Dermis microvascular lymphatic vessel endothelial cell (primary cell): ENCODE measurements around the gene BCAS3. TPM values are rescaled to one million over a fixed set of nuclear protein-coding genes. Genes with fewer than 3 reads are reported as not detected.
"Not testable (repeated sequence)": the region's sequence is repeated elsewhere in the genome, so short reads cannot be mapped to it uniquely, and the experiment has no call there.

Experiments
- DNase-seq, 2 donors: peaks; one replicate each; pipeline versions ENCODE4 v3.0.0 to v3.0.0-alpha.2; 2010; ENCODE audit warnings: low read depth in 2 of 2
- total RNA-seq: library from RNA; depleted of rRNA; stranded (reverse); fragments of >200 nt; gene quantifications from 2 replicates; pipeline ENCODE4 v1.2.1, GENCODE V29; 2014

Gene BCAS3
- total RNA-seq, 1 donor from 2014 or later, result 11.3 TPM

DNA sequence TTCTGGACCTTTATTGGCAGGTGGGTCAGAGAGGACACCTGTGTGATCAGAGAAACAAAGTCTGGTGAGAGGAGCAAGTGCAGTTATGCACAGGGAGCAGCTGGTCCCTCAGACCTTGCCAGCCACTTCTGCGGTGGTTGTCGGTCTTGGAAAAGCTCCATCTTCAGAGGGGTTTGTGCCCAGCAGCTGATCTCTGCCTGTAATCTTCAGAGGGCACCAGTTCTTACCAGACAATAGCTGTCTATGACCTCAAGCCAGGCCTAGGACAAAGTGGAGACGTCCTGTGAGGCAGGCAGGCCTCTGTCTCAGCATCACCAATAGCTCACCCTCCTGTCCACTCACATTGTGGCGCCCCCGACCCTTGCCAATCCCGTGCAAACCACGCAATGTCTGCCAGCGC is 655.5 kb downstream of the BCAS3 start:
- DNase-seq, result no peak

DNA sequence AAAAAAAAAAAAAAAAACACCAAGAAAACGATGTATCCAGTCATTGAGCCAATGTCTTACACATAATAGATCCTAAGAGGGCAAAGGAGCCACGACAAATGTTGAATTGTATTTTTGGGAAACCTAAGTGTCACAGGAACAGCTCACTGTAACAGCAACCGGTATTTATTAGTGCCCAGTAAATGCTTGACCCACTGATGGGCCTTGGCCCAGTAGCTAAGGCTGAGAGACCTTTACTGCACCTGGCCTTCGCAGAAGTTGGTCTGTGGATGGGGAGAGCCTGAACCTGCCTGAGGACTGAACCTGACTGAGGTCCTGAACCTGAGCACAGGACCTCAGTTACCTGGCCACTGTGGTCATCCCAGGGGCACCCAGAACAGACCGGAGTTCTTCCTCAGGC is 657.0 kb downstream of the BCAS3 start:
- DNase-seq, result no peak

DNA sequence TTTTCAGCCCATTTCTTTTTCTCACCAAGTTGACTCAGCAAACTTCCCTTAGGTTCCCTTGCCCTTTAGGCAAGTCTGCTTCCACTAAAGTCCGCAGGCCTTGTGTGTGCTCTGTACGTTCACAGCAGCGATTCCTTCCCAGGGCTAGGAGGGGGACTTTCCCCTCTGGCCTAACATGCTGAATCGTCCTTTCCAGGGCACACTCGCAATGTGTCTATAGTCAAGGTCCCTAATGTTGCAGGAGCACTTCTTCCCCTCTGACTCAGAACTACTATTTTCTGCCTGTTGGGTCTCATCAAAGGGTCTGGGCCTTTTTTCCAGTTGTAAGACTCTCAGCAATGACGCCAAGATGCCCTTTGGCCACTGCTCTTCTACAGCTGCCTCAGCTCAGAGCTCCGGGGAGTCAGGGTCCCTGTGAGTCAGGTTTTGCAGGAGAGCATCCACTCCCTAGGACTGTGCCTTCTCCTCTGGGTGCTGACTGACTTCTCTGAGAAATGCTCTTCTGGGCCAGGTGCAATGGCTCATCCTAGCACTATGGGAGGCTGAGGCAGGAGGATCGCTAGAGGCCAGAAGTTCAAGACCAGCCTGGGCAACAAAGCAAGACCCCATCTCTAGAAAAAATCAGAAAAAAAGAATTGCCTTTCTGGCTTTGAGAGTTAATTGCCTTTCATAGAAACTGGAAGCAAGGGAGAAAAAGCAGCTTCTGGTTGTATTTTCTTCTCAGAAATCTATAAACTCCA is 657.6 kb downstream of the BCAS3 start:
- DNase-seq, result no peak

DNA sequence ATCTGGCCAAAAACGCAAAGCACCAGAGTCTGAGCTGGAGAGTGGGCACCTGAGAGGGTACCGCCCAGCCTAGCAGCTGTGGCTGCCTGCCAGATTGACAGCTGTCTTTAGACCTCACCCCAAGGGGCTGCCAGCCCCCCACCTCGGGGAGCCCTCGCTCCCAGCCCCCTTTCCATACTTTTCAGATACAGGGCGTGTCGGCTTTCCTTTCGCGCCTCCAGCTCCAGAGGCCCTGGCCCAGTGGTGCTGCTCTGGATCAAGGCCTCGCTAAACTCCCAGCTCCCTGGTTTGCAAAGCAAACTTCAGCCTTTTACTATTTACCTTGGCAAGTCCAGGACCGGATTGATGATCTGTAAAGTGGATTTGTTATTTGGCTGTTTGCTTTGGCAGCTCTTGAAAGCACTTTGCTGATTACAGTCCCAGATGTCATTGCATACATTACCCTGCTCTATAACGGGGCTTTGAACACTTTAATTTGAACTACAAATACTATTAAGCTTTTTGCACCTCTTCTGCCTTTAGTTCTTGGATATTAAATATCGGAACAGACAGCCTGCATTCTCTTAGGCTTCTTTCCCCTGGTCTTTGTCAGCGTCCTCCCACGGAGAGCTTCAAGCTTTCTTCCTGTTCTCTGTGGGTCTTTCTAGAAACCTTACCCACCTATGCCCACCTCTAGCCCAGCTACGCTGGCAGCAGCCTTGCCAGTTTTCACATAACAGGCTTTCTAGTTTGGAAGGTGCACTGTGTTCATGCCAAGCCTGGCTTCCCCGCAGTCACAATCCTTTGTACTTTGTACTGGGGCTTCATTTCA is 658.4 kb downstream of the BCAS3 start:
- peak in 1 of 2 donors; percentile 53 for DNase-seq

DNA sequence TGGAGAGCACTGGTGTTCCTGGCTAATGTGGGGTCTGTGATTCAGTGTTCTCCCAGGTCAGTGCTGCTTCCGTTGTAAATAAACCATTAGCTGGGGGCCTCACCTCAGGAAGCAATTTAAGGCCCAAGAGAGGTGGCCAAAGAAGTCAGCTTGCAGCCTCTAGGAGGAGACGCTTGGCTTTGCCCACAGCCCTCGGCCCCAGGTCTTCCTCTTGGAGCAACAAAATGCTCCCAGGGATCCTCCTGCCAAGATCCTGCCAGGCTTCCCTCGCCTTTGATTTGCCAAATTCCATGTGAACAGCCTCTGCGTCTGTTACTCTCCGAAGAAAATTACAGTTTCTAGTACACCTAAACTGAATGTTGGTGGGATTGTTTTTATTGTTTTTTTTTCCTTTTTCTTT is 659.6 kb downstream of the BCAS3 start:
- no peak for DNase-seq

DNA sequence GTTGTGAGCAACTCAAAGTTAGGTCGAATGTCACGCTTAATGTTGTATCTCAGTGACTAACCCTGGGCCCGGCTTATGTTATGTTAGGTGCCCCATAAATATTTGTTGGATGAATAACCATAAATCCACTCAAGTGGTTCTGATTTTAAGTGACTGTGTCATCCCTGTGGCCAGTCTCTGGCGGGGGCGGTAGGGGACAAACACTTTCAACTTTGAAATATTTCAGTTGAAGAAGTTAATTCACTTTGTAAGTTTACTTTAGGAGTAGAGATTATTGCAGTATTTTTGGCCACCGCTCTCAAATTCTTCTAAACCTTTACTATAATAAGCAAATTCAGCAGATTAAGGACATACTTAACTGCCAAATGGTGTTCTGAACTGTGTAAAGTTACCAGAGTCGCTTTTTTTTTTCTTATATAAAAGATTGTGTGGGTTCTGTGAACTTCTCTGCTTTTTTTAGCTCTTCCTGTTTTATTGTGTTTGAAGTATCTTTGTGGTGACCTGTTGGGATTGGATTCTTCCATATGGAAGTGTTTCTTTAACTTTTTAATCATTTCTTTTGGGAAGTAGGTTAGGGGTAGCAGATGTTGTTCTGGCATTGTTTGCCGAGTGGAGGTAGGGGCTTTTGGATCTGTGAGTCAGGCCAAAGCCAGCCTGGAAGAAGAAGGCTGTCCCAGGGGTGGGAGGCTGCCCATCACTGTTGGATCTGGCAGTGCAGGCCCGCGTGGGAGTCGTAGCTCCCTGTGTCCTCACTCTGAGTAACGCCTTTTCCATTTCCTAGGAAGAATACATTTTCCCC is 660.5 kb downstream of the BCAS3 start:
- DNase-seq, result no peak

DNA sequence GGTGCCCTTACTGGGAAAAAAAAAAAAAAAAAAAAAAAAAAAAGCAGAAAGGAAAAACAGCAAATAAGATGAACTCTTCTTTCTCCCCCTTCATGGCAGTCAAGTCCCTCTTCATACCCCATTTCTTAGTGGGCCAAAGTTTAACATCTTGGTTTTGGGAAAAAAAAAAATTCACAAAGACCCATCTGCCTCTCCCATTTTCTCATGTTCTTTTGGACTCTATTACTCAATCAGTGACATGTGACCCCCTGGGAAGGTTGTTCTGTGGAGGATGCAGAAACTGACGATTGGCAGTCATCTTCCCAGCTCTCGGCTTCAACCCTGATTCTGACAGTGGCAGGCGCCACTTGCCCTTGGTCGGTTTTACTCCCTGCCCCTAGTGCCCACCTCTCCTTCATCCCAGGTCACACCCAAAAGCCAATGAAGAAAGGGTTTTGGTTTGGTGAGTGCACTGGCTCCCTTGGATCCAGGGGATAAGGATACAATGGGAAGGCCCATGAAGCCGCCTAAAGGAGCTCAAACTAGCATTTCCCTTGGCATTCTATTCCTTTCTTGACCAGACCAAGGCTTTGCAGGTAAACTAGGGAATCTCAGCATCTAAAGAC is 661.3 kb downstream of the BCAS3 start:
- no peak for DNase-seq

DNA sequence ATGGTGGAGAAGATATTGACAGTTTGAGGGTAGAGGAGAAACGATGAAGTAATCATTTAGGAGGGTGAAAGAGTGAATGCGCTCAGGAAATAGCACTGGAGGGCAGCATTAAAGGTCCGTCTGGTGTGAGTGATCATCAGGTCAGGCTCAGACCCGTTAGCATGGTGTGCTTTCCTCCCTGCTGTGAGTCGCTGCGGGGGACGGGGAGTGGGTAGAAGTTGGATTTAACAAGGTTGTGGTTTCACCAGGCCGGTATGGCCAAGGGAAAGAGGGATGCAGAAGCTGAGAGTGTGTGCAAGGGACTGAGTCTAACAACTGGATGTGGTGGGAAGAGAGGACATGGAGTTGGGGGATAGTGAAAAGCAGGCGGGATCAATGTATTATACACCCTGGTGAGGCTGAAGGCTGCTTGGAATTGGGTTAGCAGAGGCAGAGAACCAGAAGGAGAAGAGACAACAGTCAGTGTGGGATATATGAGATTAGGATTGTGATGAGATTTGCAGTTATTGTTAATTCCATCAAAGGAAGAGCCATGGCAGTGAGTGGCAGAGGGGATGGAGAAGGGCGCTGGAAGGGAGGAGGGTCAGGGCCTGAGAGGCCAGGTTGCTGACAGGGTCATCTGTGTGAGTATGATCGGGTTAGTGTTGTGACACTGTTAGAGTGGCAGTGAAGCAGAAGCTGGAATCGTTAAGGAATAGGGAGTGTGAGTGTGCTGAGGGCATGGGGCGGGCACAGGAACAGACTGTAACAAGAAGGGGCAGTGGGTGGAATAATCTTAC is 663.0 kb downstream of the BCAS3 start:
- DNase-seq, result no peak

DNA sequence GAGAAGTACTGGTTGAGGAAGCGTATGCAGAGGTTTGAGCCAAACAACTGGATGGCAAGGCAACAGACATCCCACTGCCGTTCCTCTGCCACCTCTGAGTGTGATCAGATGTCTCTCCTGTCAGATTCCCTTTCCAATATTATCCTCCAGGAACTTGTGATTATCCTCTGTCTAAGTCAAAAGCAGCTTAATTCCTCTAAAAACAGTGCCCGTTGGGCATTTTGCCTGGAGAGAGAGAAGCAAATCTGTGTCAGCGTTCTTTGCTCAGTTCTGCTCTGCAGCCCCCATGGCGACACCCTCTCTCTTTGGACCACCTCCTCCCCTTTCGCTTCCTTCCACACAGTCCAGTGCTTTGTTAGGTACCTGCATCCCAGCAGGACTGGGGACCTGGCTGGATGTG is 665.9 kb downstream of the BCAS3 start:
- DNase-seq, result no peak

DNA sequence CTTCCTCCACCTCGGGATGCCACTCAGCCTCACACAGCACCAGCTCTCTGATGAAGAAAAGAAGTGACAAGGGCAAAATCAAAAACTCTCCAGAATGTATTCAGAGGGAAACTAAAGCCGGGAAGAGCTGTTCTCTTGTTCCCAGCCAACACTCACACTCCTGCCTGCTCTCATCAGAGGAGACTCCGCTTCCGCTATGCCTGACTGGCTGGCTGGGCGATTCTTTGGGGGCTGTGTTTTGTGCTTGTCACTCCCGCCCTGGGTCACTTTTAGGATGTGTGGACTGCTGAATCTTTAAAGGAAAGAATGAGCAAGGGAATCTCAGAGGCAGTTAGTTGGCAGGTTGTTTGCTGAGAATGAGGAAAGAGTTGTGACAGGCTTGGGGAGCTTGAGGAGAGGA is 667.4 kb downstream of the BCAS3 start:
- no peak for DNase-seq

DNA sequence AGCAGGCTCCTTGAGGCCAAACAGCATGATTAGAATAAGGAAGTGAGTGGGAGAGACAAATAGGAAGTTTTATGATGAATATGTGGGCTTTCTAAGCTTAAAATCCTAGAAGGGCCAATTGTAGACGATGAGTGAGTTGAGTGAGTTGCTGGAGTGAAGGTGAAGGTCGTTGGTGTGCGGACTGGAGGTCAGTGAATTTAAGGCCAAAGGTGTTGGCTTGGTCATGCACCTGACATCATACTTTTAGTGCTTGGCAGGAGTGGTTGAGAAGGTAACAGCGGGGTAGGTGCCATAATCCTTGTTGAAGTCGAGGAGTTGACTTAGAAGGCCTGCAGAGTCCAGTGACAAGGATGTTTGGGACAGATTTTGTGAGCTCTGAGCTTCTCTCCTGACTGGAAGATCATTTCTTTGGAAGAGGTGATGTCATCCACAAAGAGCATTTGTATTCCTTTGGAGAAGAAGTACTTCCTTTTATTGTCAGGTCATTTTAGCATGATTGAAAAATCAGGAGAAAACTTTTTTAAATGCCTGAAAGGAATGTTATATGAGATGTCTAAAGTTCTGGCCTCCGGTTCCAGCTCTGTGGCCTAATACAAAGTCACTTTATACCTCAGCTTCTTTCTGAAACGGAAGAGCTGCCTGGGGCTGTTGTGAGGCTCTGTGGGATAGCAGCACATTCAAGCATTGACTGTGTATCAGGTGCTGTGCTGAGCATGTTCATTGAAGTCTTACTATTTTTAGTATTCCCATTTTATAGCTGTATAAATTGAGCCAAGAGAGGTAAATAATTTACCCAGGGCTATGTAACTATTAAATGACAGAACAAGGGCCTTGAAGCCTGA is 668.4 kb downstream of the BCAS3 start:
- DNase-seq, result no peak

DNA sequence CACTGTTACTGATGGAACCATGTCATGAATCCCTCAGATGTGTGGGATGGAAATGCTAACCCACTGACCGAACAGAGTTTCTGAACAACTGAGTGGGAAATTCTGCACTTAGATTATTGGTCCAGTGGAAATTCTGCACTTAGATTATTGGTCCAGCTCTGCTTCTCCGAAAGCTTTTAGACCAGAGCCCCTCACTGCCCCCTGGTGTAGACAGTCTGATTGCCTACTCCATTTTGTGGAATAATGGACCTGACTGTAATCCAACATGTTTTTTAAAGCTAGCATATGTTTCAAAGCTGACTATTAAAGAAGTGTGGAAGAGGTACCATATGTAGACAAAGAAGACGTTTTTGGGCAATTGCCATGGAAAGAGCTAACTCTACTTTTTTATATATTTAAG is 671.7 kb downstream of the BCAS3 start:
- no peak for DNase-seq

DNA sequence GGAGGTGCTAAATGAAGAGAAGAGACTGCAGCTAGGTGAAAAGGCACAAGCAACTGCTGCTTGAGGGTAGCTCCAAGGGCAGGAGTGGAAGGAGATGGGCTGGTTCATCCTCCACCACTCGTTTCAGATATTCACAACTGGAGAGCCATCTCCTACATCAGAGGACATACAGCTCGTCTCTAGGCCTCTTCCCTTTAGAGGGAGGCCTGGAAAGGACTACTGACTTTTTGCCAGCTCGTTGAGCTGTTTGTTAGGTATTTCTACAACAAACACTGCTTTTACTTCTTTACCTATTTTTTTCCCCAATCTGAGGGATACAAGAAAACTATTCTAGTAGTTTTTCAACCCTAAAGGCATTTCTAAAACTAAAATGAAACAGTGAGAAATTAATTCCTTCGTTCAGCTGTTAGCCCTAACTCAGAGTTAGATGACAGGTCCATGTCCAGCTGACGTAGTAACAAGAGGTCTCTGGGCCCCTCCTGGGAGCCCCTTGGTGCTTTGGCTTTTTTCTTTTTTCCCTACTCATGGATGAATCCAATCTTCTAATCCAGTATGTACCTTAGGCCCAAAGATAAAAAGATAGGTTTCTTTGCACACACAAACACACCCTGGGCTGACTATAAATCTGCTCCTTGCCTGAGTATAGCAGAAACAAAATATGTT is 674.2 kb downstream of the BCAS3 start:
- no peak for DNase-seq

DNA sequence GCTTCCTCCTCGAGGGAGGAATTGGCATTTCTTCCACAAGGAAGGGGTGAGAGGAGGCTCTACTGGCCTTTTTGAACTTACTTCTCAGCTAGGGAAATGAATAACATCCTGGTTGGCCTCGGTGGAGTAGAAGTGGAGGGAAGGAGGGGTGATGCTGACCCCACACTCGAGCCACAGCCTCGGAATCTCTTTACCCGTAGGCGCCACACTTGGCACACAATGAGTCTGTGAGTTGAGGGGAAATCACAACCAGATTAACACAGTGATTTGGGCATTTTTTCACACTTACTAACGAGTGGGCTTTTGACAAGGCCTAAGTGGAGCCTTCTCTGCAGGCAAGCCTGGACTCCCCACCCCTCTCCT is 674.7 kb downstream of the BCAS3 start:
- DNase-seq, result peak in 1 of 2 donors; percentile 55

DNA sequence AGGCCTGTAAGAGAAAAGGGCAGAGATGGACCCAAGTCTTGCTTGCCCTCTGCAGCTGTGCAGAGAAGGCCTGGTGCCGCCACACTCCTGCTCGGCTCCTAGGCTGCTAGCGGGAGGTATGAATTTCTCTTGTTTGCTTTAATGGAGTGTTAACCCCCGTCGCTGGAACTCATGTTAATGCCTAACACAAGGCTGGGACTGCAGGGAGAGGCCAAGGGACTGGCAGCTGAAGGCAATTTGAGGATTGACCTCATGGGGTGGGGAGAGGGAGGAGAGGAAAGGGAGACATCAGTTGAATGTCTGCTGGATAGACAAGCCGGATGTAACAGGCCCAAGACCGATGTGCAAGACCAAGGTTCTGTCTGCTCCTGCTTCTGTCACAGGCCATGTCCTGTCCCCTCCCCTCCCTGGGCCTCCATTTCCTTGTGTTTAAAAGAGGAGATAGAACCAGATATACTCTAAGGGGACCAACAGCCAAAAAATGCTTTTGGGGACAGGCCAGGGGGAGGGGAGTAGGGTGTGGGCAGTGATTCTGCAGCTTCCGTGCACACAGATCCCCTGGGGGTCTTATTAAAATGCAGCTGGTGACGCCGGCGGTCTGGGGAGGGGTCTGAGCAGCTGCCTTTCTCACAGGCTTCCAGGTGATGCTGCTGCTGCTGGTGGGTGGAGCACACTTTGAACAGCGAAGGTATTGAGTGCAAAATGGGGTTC is 675.3 kb downstream of the BCAS3 start:
- DNase-seq, result no peak

DNA sequence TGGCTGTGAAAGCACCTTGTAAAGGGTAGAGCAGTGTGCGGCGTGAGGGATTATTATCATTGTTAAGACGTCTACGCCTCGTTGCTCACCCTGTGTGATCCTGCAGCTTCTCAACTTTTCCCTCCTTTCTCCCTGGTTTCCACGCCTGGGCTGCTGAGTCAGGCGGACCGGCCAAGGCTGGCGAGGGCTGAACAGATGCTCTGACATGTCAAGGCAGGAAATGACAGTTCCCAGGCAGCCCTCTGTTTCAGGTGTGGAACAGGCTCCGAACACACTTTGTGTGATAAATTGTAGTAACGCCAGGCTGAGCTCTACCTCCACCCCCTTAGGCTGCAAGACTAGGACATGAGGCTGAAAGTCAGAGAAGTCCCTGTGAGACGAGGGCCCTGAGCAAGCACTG is 676.0 kb downstream of the BCAS3 start:
- no peak for DNase-seq

DNA sequence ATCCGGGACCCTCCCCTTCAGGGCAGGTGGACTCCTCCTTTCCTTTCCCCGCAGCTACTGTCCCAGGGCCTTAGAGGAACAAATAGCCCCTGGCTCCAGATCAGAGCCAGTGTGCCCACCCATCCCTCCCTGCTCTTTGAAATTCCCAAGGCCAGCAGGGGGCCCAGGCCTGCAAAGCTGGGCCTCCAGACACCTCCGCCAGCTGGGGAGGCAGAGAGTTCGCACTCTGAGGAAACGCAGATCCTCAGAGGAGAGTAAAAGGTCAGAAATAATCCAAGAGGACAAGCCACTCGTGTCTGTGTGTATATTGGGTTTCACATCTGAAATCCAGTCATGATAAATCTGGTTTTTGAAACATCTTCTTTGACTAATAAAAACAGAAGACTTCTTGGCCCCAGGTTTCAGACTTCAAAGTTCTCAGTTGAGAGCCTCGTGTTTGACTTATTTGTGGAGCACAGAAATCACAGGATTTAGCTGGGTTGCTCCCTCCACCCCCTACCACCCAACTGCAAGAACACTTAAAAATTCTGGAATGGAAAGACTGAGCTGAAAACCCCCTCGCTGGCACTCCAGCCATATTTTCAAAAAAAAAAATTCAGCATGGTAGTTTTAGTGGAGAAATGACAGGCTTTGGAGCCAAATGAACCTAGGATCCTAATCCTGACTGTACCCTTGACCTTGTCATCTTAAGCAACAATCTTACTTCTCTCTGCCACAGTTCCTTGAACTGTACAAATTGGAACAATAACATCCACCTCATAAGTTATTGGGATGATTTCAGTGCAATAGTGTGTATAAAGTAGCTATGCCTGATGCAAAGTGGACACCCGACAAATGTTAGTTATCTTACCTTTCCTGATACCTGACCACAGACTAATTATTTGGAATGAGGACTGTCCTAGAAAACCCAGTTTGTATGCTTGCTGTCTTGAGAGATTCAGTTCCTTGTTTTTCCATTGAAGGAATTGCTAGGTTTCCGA is 677.5 kb downstream of the BCAS3 start:
- DNase-seq, result no peak

DNA sequence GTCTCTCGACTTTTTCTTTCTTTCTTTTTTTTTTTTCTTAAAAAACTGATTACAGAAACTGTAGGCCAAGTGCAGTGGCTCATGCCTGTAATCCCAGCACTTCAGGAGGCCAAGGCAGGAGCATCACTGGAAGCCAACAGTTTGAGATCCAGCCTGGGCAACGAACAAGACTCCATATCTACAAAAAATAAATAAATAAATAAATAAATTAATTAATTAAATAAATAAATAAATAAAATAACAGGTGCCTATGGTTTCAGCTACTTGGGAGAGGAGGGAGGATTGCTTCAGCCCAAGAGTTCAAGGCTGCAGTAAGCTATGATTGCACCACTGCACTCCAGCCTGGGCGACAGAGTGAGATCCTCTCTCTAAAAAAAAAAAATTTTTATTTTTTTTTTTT is 679.4 kb downstream of the BCAS3 start:
- not testable (repeated sequence) for DNase-seq
